Breast epithelium (tissue), 4 donors: ENCODE results near the gene IRX6. TPM values are rescaled to one million over a fixed set of nuclear protein-coding genes. Genes with fewer than 3 reads are reported as not detected.

Source experiments
- DNase-seq, 2 donors: peaks; one replicate each; pipeline ENCODE4 v3.0.0-alpha.2; 2019; ENCODE audit warnings: low spot score in 2 of 2
- H3K27ac ChIP-seq, 2 donors: fragments of 200-600 bp; sonication (generic) in 1 of 2; one replicate each; pipeline ENCODE4 v1.5.1; 2016 to 2019; ENCODE audit warnings: mild to moderate bottlenecking in 1 of 2
- H3K27me3 ChIP-seq, 2 donors: fragments of 200-600 bp; sonication (generic) in 1 of 2; one replicate each; pipeline versions ENCODE4 v1.5.1 to v1.6.0; 2017 to 2019; ENCODE audit warnings: control low read depth in 1 of 2, mild to moderate bottlenecking in 1 of 2
- H3K36me3 ChIP-seq: fragments of 200-600 bp; one replicate; pipeline ENCODE4 v1.5.1; 2019
- H3K4me1 ChIP-seq, 2 donors: fragments of 200-600 bp; sonication (generic); one replicate each; pipeline ENCODE4 v1.5.1; 2016 to 2019; ENCODE audit warnings: control low read depth in 1 of 2
- H3K4me3 ChIP-seq, 3 donors: fragments of 200-600 bp; sonication (generic); 1 replicate in 2 of 3; 2 replicates in 1 of 3; pipeline ENCODE4 v1.5.1; 2016 to 2019; ENCODE audit warnings: mild to moderate bottlenecking in 3 of 3, moderate library complexity in 2 of 3
- H3K9me3 ChIP-seq, 2 donors: fragments of 200-600 bp; sonication (generic) in 1 of 2; one replicate each; pipeline ENCODE4 v1.5.1; 2016 to 2019; ENCODE audit warnings: control low read depth in 1 of 2
- POLR2A ChIP-seq: fragments of 450-650 bp; IDR thresholded peaks from one replicate; pipeline ENCODE4 v1.6.1; 2016; ENCODE audit warnings: antibody characterized with exemption, mild to moderate bottlenecking, moderate library complexity
- POLR2AphosphoS5 ChIP-seq, 3 donors: sonication (generic); formaldehyde crosslinking; IDR thresholded peaks; one replicate each; pipeline ENCODE4 v1.6.1; 2017; ENCODE audit warnings: antibody characterized with exemption in 3 of 3
- intact Hi-C: fragments of 100-400 bp; cut with DNase I; formaldehyde crosslinking; loops from one replicate; pipeline ENCODE4 v1.15.1; 2023; ENCODE audit warnings: low total_unique reads
- total RNA-seq, 3 donors: library from RNA; depleted of rRNA; stranded (reverse); fragments of >200 nt; gene quantifications; one replicate each; pipeline ENCODE4 v1.1.0, GENCODE V29; 2016
- TF ChIP-seq, protein P1 (sequence below), 3 donors: fragments of 450-650 bp; IDR thresholded peaks; one replicate each; pipeline ENCODE4 v1.5.1; 2016 to 2017; ENCODE audit warnings: antibody characterized with exemption in 3 of 3, mild to moderate bottlenecking in 3 of 3, moderate library complexity in 3 of 3

IRX6 gene
- total RNA-seq, 3 donors from 2014 or later: 3.1 to 12.8 (median 3.6) TPM

DNA sequence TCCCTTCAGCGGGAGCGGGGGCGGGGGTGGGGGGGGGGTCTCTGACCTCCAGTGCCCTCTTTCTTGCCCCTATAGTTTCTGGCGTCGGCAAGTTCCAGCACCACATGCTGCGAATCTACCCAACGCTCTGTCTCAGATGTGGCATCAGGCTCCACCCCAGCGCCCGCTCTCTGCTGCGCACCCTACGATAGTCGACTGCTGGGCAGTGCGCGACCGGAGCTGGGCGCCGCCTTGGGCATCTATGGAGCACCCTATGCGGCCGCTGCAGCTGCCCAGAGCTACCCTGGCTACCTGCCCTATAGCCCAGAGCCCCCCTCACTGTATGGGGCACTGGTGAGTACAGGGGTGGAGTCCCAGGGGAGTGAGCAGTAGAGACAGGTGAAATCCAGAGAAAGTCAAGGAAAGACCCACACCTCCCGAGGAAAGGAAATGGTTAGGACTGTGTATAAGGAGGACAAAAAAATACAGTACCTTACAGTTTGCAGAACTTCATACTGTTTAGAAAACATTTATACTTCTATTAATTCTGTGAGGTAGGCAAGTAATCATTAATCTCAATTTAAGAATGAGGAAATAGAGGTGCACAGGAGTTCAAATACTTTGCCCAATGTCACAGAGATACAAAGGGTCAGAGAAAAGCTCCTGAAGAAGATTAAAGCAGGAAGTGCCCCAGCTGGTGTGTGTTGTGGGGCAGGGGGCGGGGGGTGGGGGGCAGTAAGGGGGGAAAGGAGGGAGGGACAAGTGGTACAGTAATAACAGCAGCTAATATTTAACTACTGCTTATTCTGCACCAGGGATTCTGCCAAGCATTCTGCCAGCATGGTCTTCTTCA is 2.5 kb downstream of the IRX6 start:
- Histone ChIP-seq H3K4me3 (no peak overlapping the region), H3K9me3 (no peaks in the 10 kb centered on the region), H3K27ac (no peak overlapping the region), H3K27me3 (peaks cover 0 to 17% of the 10 kb centered on the region in 2 donors), H3K4me1 (no peaks in the 10 kb centered on the region), H3K36me3 (no peaks in the 10 kb centered on the region)
- intact Hi-C loops: no loop called here
- TF ChIP-seq POLR2AphosphoS5 (IDR thresholded peaks at IDR 0.05): no peak
- TF ChIP-seq POLR2A: no peak
- TF ChIP-seq, protein P1, sequence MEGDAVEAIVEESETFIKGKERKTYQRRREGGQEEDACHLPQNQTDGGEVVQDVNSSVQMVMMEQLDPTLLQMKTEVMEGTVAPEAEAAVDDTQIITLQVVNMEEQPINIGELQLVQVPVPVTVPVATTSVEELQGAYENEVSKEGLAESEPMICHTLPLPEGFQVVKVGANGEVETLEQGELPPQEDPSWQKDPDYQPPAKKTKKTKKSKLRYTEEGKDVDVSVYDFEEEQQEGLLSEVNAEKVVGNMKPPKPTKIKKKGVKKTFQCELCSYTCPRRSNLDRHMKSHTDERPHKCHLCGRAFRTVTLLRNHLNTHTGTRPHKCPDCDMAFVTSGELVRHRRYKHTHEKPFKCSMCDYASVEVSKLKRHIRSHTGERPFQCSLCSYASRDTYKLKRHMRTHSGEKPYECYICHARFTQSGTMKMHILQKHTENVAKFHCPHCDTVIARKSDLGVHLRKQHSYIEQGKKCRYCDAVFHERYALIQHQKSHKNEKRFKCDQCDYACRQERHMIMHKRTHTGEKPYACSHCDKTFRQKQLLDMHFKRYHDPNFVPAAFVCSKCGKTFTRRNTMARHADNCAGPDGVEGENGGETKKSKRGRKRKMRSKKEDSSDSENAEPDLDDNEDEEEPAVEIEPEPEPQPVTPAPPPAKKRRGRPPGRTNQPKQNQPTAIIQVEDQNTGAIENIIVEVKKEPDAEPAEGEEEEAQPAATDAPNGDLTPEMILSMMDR (IDR thresholded peaks at IDR 0.05): no peak
- no peak for DNase-seq

DNA sequence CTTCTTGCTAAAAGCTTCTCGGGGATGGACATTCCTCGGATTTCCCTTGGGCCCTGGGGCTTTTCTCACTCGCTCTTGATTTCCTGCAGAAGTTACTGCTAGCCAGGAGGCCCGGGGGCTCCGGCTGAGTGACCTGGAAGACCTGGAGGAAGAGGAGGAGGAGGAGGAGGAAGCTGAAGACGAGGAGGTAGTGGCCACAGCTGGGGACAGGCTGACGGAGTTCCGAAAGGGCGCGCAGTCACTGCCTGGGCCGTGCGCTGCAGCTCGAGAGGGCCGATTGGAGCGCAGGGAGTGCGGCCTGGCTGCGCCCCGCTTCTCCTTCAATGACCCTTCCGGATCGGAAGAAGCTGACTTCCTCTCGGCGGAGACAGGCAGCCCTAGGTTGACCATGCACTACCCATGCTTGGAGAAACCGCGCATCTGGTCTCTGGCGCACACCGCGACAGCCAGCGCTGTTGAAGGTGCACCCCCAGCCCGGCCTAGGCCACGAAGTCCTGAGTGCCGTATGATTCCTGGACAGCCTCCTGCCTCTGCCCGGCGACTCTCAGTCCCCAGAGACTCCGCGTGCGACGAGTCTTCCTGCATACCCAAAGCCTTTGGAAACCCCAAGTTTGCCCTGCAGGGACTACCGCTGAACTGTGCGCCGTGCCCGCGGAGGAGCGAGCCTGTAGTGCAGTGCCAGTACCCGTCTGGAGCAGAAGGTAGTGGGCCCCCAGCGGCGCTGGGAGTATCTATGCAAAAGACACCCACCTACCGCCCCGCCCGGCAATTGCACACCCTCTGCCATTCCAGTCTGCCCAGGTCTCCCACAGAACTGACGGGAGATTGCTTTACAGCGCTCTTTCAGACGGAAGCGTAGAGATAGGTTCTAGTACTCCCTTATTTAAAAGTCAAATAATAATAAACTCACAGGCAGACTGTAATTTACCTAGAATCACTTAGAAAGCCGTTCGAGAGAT is 4.9 kb downstream of the IRX6 start:
- intact Hi-C loops: no loop called here

DNA sequence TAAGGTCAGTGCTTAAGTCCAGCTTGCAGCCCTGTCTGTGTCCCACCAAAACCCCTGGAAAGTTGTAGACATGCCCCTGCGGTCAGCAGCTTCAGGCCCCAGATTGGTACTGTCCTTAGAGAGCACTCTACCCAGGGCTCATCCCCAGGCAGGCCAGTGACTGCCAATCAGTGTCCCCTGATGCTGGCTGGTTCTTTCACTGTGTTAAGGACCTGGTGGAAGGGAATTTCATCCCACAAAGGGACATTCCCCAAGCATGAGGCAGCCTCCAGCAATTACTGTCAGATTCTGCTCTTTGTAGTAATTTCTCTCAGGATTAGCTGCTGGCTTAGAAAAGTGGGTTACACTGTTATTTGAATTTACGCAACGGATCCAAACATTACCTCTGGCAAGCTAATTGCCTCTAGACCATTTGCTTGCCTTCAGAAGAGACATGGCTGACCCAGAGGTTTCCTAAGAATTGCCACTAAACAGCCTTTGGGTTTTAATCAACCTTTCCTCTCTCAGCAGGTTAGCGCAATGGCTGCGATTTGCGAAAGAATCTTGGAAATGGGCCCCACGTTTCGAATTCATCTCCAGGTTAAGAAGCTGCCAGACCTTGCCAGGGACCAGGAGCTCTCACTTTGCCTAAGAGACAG is 5.9 kb downstream of the IRX6 start:
- Histone ChIP-seq H3K36me3 (no peaks in the 10 kb centered on the region), H3K4me3 (no peak overlapping the region), H3K27me3 (peaks cover 0 to 8% of the 10 kb centered on the region in 2 donors), H3K4me1 (no peaks in the 10 kb centered on the region), H3K9me3 (no peaks in the 10 kb centered on the region), H3K27ac (no peak overlapping the region)
- no peak for DNase-seq
- intact Hi-C loops: no loop called here
- TF ChIP-seq, protein P1 (IDR thresholded peaks at IDR 0.05): no peak
- TF ChIP-seq POLR2A: no peak
- no peak for TF ChIP-seq POLR2AphosphoS5 (IDR thresholded peaks at IDR 0.05)

More for the DNA sequence above, 4.9 kb downstream of the IRX6 start:
- Histone ChIP-seq H3K36me3 (no peaks in the 10 kb centered on the region), H3K4me1 (no peaks in the 10 kb centered on the region), H3K9me3 (no peaks in the 10 kb centered on the region), H3K4me3 (no peak overlapping the region), H3K27ac (no peak overlapping the region), H3K27me3 (peaks cover 0 to 10% of the 10 kb centered on the region in 2 donors)
- TF ChIP-seq POLR2AphosphoS5 (IDR thresholded peaks at IDR 0.05): no peak
- TF ChIP-seq, protein P1 (IDR thresholded peaks at IDR 0.05): no peak
- no peak for TF ChIP-seq POLR2A
- DNase-seq: no peak

DNA sequence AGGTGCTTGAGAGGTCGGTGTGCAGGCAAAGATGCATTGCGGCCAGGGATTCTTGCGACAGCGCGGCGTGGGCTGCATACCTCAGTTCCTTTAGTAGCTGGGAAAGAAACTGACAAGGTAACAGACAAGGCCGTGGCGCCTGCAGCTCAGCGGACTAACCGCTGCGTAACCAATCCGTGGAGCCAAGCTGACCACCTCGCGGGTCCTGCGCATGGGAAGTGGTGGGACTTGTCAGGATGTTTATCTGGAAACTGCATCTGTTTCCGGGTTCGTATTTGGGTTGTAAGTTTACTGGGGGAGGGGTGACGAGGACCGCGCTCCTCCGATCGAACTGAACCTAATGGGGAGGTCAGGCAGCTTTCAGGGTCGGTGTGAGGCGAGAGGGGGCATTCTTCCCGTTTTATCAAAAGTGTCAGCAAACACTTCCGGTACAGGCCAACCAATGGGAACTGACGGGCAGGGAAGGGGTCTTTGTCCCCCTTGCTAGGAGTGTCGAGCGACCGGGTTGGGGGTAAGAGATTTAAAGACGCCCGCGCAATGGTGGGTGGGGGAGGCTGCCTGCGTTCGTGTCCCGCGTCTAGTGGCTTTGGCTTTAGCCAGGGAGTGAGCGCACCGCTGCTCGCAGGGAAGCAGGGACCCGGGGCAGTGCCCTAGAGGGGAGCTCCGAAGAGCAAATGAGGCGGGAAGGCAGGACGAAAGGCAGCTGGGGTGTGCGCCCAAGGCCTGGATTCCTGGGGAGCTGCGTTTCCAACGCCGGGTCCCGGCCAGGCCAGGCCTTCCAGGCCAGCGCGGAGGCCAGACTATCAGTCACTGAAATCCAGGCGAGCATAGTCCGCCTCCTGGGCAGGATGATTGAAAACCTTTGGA is 7.0 kb downstream of the IRX6 start:
- Histone ChIP-seq H3K27ac (no peak overlapping the region), H3K36me3 (no peaks in the 10 kb centered on the region), H3K4me1 (no peaks in the 10 kb centered on the region), H3K4me3 (no peak overlapping the region), H3K27me3 (peaks cover 0 to 7% of the 10 kb centered on the region in 2 donors), H3K9me3 (no peaks in the 10 kb centered on the region)
- no peak for DNase-seq
- TF ChIP-seq POLR2A: no peak
- no peak for TF ChIP-seq POLR2AphosphoS5 (IDR thresholded peaks at IDR 0.05)
- TF ChIP-seq, protein P1 (IDR thresholded peaks at IDR 0.05): no peak
- intact Hi-C loops: no loop called here
